HepG2 (cell line): ENCODE data around the gene DNAI2. TPM values are rescaled to one million over a fixed set of nuclear protein-coding genes. Genes with fewer than 3 reads are reported as not detected.

Source experiments
- ATAC-seq: fragments of 200-7000 bp; cut with Tn5 transposase; 3 replicates; pipeline ENCODE4 v1.9.1; 2020; ENCODE audit warnings: mild to moderate bottlenecking, moderate library complexity
- BruUV-seq: library from RNA; stranded (reverse); fragments of 400-500 nt; replicated peaks from 2 replicates; lab custom pipeline; 2021; lab: Mats Ljungman, UMichigan
- CTCF ChIA-PET: fragments of 300-600 bp; formaldehyde crosslinking; extraction: SDS; loops from one replicate; lab custom pipeline; 2021; ENCODE audit warnings: low total read pairs, inconsistent platforms, low intra/inter-chr PET ratio; lab: Yijun Ruan, JAX
- POLR2A ChIA-PET: fragments of 350-600 bp; sonication (Branson Sonifier 250); formaldehyde crosslinking; loops from one replicate; lab custom pipeline; 2020; ENCODE audit warnings: antibody characterized with exemption, inconsistent platforms; lab: Yijun Ruan, JAX
- DNase-seq: peaks from one replicate; pipeline ENCODE4 v3.0.0-alpha.2; 2015; ENCODE audit warnings: low spot score
- FAIRE-seq: peaks from 3 replicates; lab custom pipeline; 2011; peaks lifted over from hg19 to GRCh38; lab: Jason Lieb, UNC
- H2AFZ ChIP-seq: one replicate; pipeline ENCODE4 v1.6.1; 2011; ENCODE audit warnings: low read length, inconsistent platforms
- H3K27ac ChIP-seq: fragments of 300-600 bp; 3 replicates; pipeline ENCODE4 v1.8.0; 2011; ENCODE audit warnings: mixed run types, mild to moderate bottlenecking, mixed read lengths, low read length, inconsistent platforms; ENCODE audit not compliant: insufficient read depth; ENCODE audit errors: extremely low read length
- H3K27me3 ChIP-seq, 2 experiments: fragments of 200-600 bp in 1 of 2; 2 replicates in 1 of 2; 3 replicates in 1 of 2; pipeline versions ENCODE4 v1.6.0 to v1.8.0; 2011; ENCODE audit warnings: low read length in 2 of 2, mild to moderate bottlenecking in 2 of 2, moderate library complexity in 2 of 2, inconsistent platforms in 1 of 2; ENCODE audit not compliant: insufficient read depth in 2 of 2, control insufficient read depth in 1 of 2
- H3K36me3 ChIP-seq, 2 experiments: fragments of 200-600 bp in 1 of 2; replicated peaks in 1 of 2; 2 replicates in 1 of 2; 3 replicates in 1 of 2; pipeline versions ENCODE4 v1.5.1 to v1.8.0; 2011; ENCODE audit warnings: low read length in 2 of 2, inconsistent platforms in 1 of 2; ENCODE audit not compliant: insufficient read depth in 2 of 2, control insufficient read depth in 1 of 2
- H3K4me1 ChIP-seq: 2 replicates; pipeline ENCODE4 v1.5.1; 2012; ENCODE audit warnings: low read length, inconsistent platforms; ENCODE audit not compliant: insufficient read depth
- H3K4me2 ChIP-seq: 2 replicates; pipeline ENCODE4 v1.6.0; 2011; ENCODE audit warnings: low read depth, low read length, inconsistent platforms
- H3K4me3 ChIP-seq, 3 experiments: fragments of 200-600 bp in 1 of 3; sonication (generic), shearing (Covaris generic) in 1 of 3; replicated peaks in 1 of 3; 2 replicates each; pipeline ENCODE4 v1.5.1; 2011 to 2016; ENCODE audit warnings: low read length in 3 of 3, inconsistent platforms in 2 of 3, low read depth in 2 of 3, mild to moderate bottlenecking in 2 of 3, control low read depth in 1 of 3, mixed read lengths in 1 of 3; ENCODE audit not compliant: insufficient read depth in 1 of 3
- H3K79me2 ChIP-seq: one replicate; pipeline ENCODE4 v1.6.1; 2011; ENCODE audit warnings: low read length, inconsistent platforms; ENCODE audit not compliant: insufficient read depth
- H3K9ac ChIP-seq: 2 replicates; pipeline ENCODE4 v1.6.0; 2011; ENCODE audit warnings: mild to moderate bottlenecking, low read depth, low read length, inconsistent platforms; ENCODE audit not compliant: insufficient read depth
- H3K9me3 ChIP-seq: 2 replicates; pipeline ENCODE4 v1.5.1; 2012; ENCODE audit warnings: mild to moderate bottlenecking, low read length
- H4K20me1 ChIP-seq: 2 replicates; pipeline ENCODE4 v1.6.0; 2011; ENCODE audit warnings: inconsistent platforms, mild to moderate bottlenecking, low read length, moderate library complexity; ENCODE audit not compliant: insufficient read depth
- AHR ChIP-seq: IDR thresholded peaks from 2 replicates; pipeline ENCODE4 v1.6.1; 2018; ENCODE audit warnings: missing genetic modification reagents, missing compliant biosample characterization
- IKZF4 ChIP-seq: sonication (generic); formaldehyde crosslinking; IDR thresholded peaks from 2 replicates; pipeline ENCODE4 v1.5.1; 2020; ENCODE audit warnings: borderline replicate concordance, mild to moderate bottlenecking, low read depth, missing genetic modification reagents; ENCODE audit errors: not compliant biosample characterization
- MEIS1 ChIP-seq: sonication (generic); formaldehyde crosslinking; IDR thresholded peaks from 2 replicates; pipeline ENCODE4 v1.9.0; 2021; ENCODE audit warnings: mild to moderate bottlenecking, missing genetic modification reagents, moderate library complexity, borderline replicate concordance
- PRPF4 ChIP-seq: fragments of 200-400 bp; formaldehyde crosslinking; IDR thresholded peaks from 2 replicates; pipeline ENCODE4 v1.6.1; 2016; ENCODE audit warnings: low read length, low read depth; ENCODE audit not compliant: poor library complexity, severe bottlenecking
- TAF15 ChIP-seq: fragments of 200-400 bp; formaldehyde crosslinking; IDR thresholded peaks from one replicate; pipeline ENCODE4 v1.6.1; 2018; ENCODE audit warnings: mild to moderate bottlenecking, low read depth, low read length; ENCODE audit not compliant: poor library complexity, severe bottlenecking
- TBP ChIP-seq: sonication (generic); formaldehyde crosslinking; IDR thresholded peaks from 2 replicates; pipeline ENCODE4 v1.5.0; 2020; ENCODE audit warnings: missing genetic modification reagents
- TEAD3 ChIP-seq: optimal IDR thresholded peaks from 2 replicates; pipeline ENCODE3; 2016; ENCODE audit warnings: borderline replicate concordance
- ZNF615 ChIP-seq: sonication (generic); formaldehyde crosslinking; IDR thresholded peaks from 2 replicates; pipeline ENCODE4 v1.5.0; 2020; ENCODE audit warnings: mild to moderate bottlenecking, missing genetic modification reagents, borderline replicate concordance
- ZNF672 ChIP-seq: sonication (generic); formaldehyde crosslinking; IDR thresholded peaks from 2 replicates; pipeline ENCODE4 v1.8.1; 2022; ENCODE audit warnings: missing genetic modification reagents
- WGBS: methylation state at CpG from one replicate; pipeline ENCODE4 v1.1.6; 2017; ENCODE audit warnings: low lambda C conversion rate; 5-methylcytosine and 5-hydroxymethylcytosine counted together
- in situ Hi-C: cut with HindIII; loops from 2 replicates; pipeline ENCODE4 v1.10.0; 2017; ENCODE audit warnings: low pct_unique_long_range_greater_than_20kb; ENCODE audit not compliant: extremely low pct_ligation_motif_present
- intact Hi-C: fragments of 100-400 bp; cut with micrococcal nuclease; formaldehyde crosslinking; loops from one replicate; pipeline ENCODE4 v1.10.0; 2022; ENCODE audit not compliant: unreplicated experiment
- polyA plus RNA-seq, 8 experiments: library from polyadenylated mRNA; depleted of rRNA in 3 of 8; stranded (reverse) in 7 of 8; unstranded in 1 of 8; fragments of >200 nt; fragmentation: Illumina TruSeq in 4 of 8; extraction: Trizol in 4 of 8; gene quantifications; 2 replicates each; pipeline versions ENCODE4 v1.2.1 to v1.2.3, GENCODE V29; 2011 to 2016; ENCODE audit warnings: low read depth in 4 of 8, missing spikeins in 1 of 8, mixed read lengths in 1 of 8; ENCODE audit not compliant: insufficient read depth in 1 of 8
- total RNA-seq, 5 experiments: library from RNA; depleted of rRNA; stranded (reverse); fragments of >200 nt; fragmentation: Illumina TruSeq; extraction: Trizol; gene quantifications; 2 replicates each; pipeline ENCODE4 v1.2.3, GENCODE V29; 2016; ENCODE audit warnings: low read depth in 1 of 5
- TF ChIP-seq, protein P1 (sequence below): sonication (generic); formaldehyde crosslinking; IDR thresholded peaks from 2 replicates; pipeline ENCODE4 v1.4.0; 2020; ENCODE audit warnings: mild to moderate bottlenecking, missing genetic modification reagents, borderline replicate concordance

The DNAI2 gene
- total and polyA plus RNA-seq, 2 of the 13 experiments (the other 11 are each of a cell fraction or from before 2014, with no cell fraction given), result not detected

DNA sequence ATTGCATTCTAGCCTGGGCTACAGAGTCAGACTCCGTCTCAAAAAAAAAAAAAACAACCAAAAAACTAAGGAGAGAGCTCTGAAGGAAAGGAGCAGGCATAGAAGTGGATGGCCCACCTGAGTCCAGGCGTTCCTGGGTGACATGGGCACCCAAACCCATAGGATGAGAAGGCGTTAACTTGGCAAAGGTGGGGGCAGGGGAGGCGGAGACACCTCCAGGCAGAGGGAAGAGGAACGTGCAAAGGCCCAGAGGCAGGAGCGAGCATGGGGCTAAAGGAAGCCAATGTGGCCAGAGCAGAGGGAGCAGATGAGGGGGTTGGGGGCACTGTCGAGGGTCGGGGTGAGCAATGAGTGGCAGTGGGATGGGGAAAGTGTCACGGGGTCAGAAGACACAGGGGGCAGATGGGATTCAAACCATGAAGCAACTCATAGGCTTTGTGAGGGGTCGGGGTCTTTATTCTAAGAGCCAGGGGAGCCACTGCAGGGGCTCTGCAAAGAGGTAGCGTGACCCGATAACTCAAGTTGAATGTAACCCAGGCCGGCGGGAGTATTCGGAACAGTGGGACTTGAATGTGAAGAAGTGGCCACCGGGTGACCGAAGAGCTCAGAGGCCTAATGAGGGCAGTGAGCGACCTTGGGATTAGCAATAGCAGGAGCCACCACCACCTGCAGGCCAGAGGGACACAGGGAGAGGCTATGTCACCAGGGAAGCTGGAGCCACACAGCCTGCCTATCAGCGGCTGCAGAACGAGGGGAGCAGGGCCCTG is 48.9 kb upstream of the DNAI2 start:
- no peaks in the 10 kb centered on the region for H3K27me3 ChIP-seq
- H3K9me3 ChIP-seq, result no peaks in the 10 kb centered on the region
- CTCF ChIA-PET, result no interaction called here
- H3K27ac ChIP-seq, result no peak overlapping the region
- no peaks in the 10 kb centered on the region for H4K20me1 ChIP-seq
- intact Hi-C loops, result no loop called here
- H3K4me3 ChIP-seq, result no peak overlapping the region
- in situ Hi-C loops, result no loop called here
- FAIRE-seq (no peak), DNase-seq (no peak), ATAC-seq (peak; percentile 40; the same call in 2 of the 3 replicates)
- no peaks in the 10 kb centered on the region for H3K36me3 ChIP-seq
- BruUV-seq, result no TSS peak
- TF ChIP-seq AHR (CRISPR knock-in tag) (no peak), IKZF4 (CRISPR knock-in tag) (no peak), ZNF672 (no peak), ZNF615 (CRISPR knock-in tag) (no peak), PRPF4 (no peak)
- H3K4me1 ChIP-seq, result 0 out of 2 replicates have a peak, but pooled peaks cover 10% of the 10 kb centered on the region
- 64% methylated on average over 20 of the region's 20 CpGs for WGBS
- H3K9ac ChIP-seq, result no peak overlapping the region
- no peak overlapping the region for H3K4me2 ChIP-seq
- H3K79me2 ChIP-seq, result no peaks in the 10 kb centered on the region
- no peak overlapping the region for H2AFZ ChIP-seq
- POLR2A ChIA-PET, result no interaction called here

DNA sequence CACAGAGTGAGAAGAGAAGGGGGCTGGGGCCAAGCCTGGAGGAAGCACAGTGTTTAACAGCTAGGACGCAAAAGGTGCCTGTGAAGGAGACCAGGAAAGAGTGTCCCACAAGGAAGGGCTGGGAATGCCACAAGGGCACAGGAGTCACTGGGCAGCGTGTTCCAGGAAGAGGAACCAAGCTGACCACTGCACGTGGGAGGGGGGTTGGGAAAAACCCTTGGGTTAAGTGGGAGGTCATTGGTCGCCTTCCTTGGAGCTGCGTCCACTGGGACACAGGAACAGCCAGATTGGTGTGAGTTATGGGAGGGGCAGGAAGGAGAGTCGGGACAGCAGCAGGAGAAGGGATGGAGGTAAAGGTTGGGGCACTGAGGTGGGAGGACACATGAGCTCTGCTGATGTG is 47.8 kb upstream of the DNAI2 start:
- WGBS, result 66% methylated on average over 6 of the region's 6 CpGs
- Histone ChIP-seq H3K27me3 (peaks cover 0 to 2% of the 10 kb centered on the region in 2 experiments; a peak in 1 of 5 replicates), H3K4me1 (0 out of 2 replicates have a peak, but pooled peaks cover 10% of the 10 kb centered on the region), H3K9ac (no peak overlapping the region), H3K9me3 (no peaks in the 10 kb centered on the region), H3K79me2 (no peaks in the 10 kb centered on the region), H2AFZ (no peak overlapping the region), H3K4me3 (no peak overlapping the region), H3K27ac (no peak overlapping the region), H3K36me3 (no peaks in the 10 kb centered on the region), H3K4me2 (no peak overlapping the region), H4K20me1 (no peaks in the 10 kb centered on the region)
- no TSS peak for BruUV-seq
- TF ChIP-seq, protein P1, sequence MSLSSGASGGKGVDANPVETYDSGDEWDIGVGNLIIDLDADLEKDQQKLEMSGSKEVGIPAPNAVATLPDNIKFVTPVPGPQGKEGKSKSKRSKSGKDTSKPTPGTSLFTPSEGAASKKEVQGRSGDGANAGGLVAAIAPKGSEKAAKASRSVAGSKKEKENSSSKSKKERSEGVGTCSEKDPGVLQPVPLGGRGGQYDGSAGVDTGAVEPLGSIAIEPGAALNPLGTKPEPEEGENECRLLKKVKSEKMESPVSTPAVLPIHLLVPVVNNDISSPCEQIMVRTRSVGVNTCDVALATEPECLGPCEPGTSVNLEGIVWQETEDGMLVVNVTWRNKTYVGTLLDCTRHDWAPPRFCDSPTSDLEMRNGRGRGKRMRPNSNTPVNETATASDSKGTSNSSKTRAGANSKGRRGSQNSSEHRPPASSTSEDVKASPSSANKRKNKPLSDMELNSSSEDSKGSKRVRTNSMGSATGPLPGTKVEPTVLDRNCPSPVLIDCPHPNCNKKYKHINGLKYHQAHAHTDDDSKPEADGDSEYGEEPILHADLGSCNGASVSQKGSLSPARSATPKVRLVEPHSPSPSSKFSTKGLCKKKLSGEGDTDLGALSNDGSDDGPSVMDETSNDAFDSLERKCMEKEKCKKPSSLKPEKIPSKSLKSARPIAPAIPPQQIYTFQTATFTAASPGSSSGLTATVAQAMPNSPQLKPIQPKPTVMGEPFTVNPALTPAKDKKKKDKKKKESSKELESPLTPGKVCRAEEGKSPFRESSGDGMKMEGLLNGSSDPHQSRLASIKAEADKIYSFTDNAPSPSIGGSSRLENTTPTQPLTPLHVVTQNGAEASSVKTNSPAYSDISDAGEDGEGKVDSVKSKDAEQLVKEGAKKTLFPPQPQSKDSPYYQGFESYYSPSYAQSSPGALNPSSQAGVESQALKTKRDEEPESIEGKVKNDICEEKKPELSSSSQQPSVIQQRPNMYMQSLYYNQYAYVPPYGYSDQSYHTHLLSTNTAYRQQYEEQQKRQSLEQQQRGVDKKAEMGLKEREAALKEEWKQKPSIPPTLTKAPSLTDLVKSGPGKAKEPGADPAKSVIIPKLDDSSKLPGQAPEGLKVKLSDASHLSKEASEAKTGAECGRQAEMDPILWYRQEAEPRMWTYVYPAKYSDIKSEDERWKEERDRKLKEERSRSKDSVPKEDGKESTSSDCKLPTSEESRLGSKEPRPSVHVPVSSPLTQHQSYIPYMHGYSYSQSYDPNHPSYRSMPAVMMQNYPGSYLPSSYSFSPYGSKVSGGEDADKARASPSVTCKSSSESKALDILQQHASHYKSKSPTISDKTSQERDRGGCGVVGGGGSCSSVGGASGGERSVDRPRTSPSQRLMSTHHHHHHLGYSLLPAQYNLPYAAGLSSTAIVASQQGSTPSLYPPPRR, result no peak
- no peak for TF ChIP-seq TAF15
- TF ChIP-seq TEAD3 (CRISPR knock-in tag), result no peak
- no peak for TF ChIP-seq MEIS1 (CRISPR knock-in tag)
- TF ChIP-seq TBP (CRISPR knock-in tag), result no peak
- in situ Hi-C loops, result no loop called here
- CTCF ChIA-PET, result no interaction called here
- DNase-seq (no peak), FAIRE-seq (no peak), ATAC-seq (no peak)
- intact Hi-C loops, result no loop called here
- POLR2A ChIA-PET, result no interaction called here
